Activated T-helper 17 cell treated with anti-CD3 and anti-CD28 coated beads, Interleukin-2, amount 50 U/mL, for 72 hours (primary cell): ENCODE measurements around the gene WWC2. TPM values are rescaled to one million over a fixed set of nuclear protein-coding genes. Genes with fewer than 3 reads are reported as not detected.

Source experiments
- ATAC-seq: fragments of 150-1000 bp; cut with Tn5 transposase; replicated peaks from 2 replicates; pipeline ENCODE4 v1.10.0; 2021; ENCODE audit warnings: mild to moderate bottlenecking, moderate library complexity
- H3K27ac Mint-ChIP-seq: one replicate; pipeline ENCODE4 v1.8.0; 2022; ENCODE audit warnings: mixed read lengths
- H3K27me3 Mint-ChIP-seq: one replicate; pipeline ENCODE4 v1.8.0; 2022; ENCODE audit warnings: mixed read lengths
- H3K36me3 Mint-ChIP-seq: one replicate; pipeline ENCODE4 v1.8.0; 2022; ENCODE audit warnings: low read depth, mild to moderate bottlenecking, mixed read lengths
- H3K4me1 Mint-ChIP-seq: one replicate; pipeline ENCODE4 v1.8.0; 2022; ENCODE audit warnings: mixed read lengths
- H3K4me3 Mint-ChIP-seq: one replicate; pipeline ENCODE4 v1.8.0; 2022; ENCODE audit warnings: mild to moderate bottlenecking, mixed read lengths
- H3K9me3 Mint-ChIP-seq: one replicate; pipeline ENCODE4 v1.8.0; 2022; ENCODE audit warnings: mixed read lengths
- total RNA-seq, 2 donors: library from RNA; stranded (reverse); gene quantifications; one replicate each; pipeline ENCODE4 v1.2.3, GENCODE V29; 2022

Gene WWC2
- total RNA-seq, 2 donors from 2014 or later: 0.76 to 11.9 TPM

DNA sequence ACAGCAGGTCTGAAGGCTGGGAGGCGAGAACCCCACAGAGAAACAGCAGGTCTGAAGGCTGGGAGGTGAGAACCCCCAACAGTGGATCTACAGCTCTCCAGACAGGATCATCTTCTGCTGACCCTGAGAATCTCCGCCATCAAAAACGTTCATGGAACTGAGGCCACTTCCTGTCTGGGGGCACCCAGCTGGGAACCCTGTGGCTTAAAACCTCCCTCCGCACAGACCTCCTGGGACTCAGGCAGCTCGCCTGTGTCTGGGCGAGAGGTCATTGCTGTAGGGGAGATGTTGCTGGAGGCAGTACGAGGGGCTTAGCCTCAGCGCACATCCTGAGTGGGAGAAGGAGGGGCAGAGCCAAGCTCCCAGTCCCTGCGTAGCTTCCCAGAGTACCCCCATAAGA is 238.3 kb downstream of the WWC2 start:
- Mint-ChIP-seq H3K36me3 (no peaks in the 10 kb centered on the region), H3K27ac (no peak overlapping the region), H3K9me3 (no peaks in the 10 kb centered on the region), H3K4me3 (no peak overlapping the region), H3K27me3 (peaks cover 11% of the 10 kb centered on the region), H3K4me1 (no peaks in the 10 kb centered on the region)
- no peak for ATAC-seq

DNA sequence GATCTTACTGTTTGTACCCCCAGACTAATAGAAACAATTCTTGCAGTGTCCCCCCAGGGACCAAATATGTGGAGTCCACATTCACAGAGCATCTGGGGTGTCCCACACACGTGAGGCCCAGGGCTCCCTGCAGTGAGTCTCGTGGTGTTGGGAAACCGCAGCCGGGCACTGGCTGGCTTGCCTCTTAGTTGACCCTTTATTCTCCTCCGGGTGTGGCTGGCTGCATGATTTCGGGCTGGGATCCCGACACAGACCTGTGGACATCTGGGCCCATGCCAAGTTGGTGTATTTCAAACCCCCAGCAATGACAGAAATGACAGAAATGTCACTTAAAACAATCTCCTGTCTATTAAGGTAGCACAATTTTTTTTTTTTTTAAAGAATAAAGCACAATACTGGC is 238.8 kb downstream of the WWC2 start:
- ATAC-seq: no peak
- H3K27me3 Mint-ChIP-seq: peaks cover 9% of the 10 kb centered on the region
- H3K27ac Mint-ChIP-seq: no peak overlapping the region
- H3K9me3 Mint-ChIP-seq: no peaks in the 10 kb centered on the region
- no peaks in the 10 kb centered on the region for H3K36me3 Mint-ChIP-seq
- H3K4me1 Mint-ChIP-seq: no peaks in the 10 kb centered on the region
- no peak overlapping the region for H3K4me3 Mint-ChIP-seq

DNA sequence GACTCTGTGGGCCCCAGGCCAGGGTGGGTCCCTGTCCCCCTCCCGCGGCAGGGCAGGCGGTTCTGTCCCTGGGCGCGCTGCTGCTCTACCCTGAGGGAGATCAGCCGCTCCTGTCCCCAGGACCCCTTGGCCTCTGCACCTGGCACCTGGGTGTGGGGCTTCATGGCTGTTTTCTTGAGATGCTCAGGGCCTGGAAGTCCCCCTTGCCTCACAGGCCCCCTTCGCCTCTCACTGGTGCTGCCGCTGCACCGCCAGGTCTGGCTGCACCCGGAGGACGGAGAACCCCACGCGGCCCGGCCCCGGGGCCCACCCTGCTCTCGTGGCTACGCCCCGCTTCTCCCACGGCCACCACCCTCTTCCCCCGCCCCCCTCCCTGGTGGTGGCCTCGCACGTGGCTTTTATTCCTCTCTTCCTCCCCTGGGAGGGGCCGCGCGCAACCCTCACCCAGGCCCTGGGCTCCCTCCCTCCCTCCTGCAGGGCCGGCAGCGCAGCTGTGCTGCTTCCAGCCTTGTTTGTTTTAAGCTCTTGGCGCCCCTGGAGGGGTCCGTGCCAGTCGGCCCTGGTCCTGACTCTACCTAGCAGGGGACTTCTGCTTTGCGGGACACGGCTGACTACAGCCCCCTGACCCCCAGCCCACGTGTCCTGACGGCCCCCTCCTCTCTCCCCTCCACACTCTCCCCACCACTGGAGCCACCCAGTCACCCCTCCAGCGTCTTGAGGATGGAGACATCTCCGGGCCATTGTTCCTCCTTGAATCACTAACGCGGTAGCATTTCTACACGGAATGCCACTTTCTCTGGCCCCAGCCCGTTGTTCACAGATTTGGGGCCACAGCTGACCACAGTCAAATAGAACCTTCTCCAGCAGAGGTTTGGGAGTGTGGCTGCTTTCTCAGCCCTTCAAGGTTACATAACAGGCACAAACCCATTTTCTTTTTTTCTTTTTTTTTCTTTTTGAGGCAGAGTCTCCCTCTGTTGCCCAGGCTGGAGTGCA is 243.8 kb downstream of the WWC2 start:
- Mint-ChIP-seq H3K4me1 (no peaks in the 10 kb centered on the region), H3K9me3 (no peaks in the 10 kb centered on the region), H3K4me3 (peak overlapping the region; percentile 55), H3K27me3 (peaks cover 3% of the 10 kb centered on the region), H3K27ac (no peak overlapping the region), H3K36me3 (no peaks in the 10 kb centered on the region)
- ATAC-seq: peak; percentile 40

DNA sequence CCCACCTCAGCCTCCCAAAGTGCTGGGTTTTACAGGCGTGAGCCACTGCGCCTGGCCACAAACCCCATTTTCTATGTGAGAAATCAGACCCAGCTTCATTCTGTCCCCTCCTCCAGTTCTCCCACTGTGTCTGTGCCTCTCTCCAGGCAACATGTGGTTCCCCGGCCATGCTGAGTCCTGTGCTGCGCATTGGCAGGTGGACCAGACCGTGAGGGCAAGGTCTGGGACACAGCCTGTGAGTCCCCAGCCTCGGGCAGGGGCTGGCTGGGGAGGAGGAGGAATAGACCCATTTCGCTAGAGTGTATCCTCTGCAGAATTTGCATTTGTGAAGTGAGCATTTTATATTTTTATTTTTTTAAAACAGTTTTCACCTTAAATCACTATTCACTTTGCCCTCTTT is 244.7 kb downstream of the WWC2 start:
- ATAC-seq: no peak
- no peak overlapping the region for H3K27ac Mint-ChIP-seq
- no peaks in the 10 kb centered on the region for H3K36me3 Mint-ChIP-seq
- peaks cover 3% of the 10 kb centered on the region for H3K4me1 Mint-ChIP-seq
- no peaks in the 10 kb centered on the region for H3K9me3 Mint-ChIP-seq
- H3K27me3 Mint-ChIP-seq: peaks cover 3% of the 10 kb centered on the region
- H3K4me3 Mint-ChIP-seq: no peak overlapping the region

DNA sequence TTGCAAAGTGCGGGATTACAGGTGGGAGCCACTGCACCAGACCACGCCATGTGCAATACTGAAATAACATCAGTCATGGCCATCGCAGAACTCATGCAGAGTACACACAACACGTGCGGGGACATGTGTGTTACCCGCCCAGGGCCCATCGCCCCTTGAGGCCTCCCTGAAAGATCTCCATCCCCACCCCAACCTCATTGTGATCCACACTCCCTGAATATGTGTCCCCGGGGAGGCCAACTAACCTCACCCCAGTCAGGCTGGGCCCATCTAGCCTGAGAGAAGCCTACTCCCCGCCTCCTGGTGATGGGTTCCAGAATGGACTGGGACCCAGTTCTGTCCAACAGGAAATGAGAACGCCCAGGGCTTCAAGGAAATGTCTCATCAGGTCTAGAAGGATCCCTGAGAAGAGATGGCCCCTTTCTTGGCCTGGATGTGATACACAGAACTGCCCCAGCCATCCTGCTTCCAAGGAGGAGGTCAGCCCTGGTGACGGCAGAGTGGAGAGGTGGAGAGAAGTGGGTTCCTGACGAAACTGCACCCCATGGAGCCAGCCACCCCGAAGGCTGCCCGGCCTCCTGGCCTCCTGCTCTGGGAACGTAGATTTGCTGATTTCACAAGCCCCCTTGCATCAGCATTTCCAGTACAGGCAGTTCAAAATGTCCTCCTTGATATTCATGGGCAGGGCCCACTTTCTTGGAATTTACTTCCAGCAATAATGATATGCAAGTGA is 245.6 kb downstream of the WWC2 start:
- Mint-ChIP-seq H3K27ac (no peak overlapping the region), H3K4me3 (no peak overlapping the region), H3K36me3 (no peaks in the 10 kb centered on the region), H3K9me3 (no peaks in the 10 kb centered on the region), H3K27me3 (peaks cover 3% of the 10 kb centered on the region), H3K4me1 (peaks cover 4% of the 10 kb centered on the region)
- no peak for ATAC-seq

DNA sequence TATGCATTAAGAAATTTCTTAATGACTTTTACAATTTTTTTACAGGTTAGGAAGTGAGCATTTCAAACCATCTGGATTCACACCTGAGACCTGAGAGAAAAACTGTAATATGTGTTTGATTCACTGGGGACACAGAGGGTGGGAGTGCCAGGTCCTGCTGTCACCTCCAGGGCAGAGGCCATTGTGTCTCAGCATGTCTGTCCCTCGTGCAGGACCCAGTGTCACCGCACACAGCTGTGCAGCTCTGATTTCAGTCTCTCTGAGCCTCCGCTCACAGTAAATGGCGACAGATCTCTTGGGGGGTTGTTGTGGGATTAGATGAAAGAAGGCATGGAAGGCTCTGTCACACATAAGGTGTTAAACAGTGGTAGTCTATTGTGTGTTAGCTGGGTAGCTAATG is 246.2 kb downstream of the WWC2 start:
- no peak overlapping the region for H3K27ac Mint-ChIP-seq
- no peak overlapping the region for H3K4me3 Mint-ChIP-seq
- peaks cover 3% of the 10 kb centered on the region for H3K27me3 Mint-ChIP-seq
- no peak for ATAC-seq
- H3K36me3 Mint-ChIP-seq: no peaks in the 10 kb centered on the region
- peaks cover 4% of the 10 kb centered on the region for H3K4me1 Mint-ChIP-seq
- H3K9me3 Mint-ChIP-seq: no peaks in the 10 kb centered on the region

DNA sequence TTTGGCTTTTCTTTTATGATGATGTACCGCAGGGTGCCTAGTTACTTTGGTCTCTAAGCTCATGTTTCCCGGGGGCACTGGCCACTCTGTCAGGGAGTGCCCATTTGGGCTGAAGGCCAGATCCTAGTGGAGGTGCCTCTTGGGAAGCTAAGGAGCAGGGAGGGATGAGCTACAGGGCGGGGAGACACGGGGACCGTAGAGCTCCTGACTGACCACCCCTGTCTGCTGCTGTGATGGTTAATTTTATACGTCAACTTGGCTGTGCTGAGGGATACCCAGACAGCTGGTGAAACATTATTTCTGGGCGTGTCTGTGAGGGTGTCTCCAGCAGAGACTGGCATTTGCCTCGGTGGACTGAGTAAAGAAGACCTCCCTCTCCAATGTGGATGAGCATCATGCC is 248.1 kb downstream of the WWC2 start:
- no peaks in the 10 kb centered on the region for H3K9me3 Mint-ChIP-seq
- peaks cover 9% of the 10 kb centered on the region for H3K27me3 Mint-ChIP-seq
- no peak for ATAC-seq
- no peak overlapping the region for H3K4me3 Mint-ChIP-seq
- peak overlapping the region; percentile 59 for H3K27ac Mint-ChIP-seq
- H3K36me3 Mint-ChIP-seq: no peaks in the 10 kb centered on the region
- peaks cover 4% of the 10 kb centered on the region for H3K4me1 Mint-ChIP-seq

DNA sequence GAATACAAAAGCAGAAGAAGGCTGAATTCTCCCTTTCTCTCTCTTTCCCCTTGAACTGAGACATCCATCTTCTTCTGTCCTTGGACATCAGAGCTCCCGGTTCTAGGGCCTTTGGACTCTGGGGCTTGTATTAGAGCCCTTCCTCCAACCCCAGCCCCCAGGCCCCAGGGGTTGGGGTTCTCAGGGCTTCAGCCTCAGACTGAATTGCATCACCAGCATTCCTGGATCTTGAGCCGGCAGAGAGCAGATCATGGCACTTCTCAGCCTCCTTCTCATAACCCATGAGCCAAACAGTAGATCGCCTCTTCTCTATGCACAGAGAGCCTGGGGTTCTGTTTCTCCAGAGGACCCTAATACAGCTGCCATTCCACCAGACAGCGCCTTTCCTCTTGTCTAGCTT is 248.5 kb downstream of the WWC2 start:
- Mint-ChIP-seq H3K27ac (peak overlapping the region; percentile 59), H3K36me3 (no peaks in the 10 kb centered on the region), H3K27me3 (peaks cover 9% of the 10 kb centered on the region), H3K4me1 (peaks cover 4% of the 10 kb centered on the region), H3K4me3 (no peak overlapping the region), H3K9me3 (no peaks in the 10 kb centered on the region)
- no peak for ATAC-seq

DNA sequence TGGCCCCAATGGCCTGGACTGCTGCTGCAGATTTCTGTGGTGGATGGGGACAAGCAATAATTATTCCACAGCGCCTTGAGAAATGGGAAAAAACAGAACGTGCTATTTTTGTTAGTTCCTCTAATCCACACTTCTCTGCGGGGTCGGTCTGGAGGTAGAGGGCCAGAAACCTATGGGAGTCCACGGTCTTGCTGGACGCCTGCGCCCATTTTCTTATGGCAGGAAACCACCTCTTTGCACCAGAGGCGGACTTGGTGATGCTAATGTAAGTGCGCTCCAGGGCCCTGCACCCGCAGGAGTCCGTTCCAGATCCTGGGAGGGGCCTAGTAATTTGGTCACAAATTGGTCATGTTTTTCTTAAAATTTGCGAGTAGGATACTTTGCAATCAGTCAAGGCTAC is 249.1 kb downstream of the WWC2 start:
- Mint-ChIP-seq H3K27me3 (peaks cover 9% of the 10 kb centered on the region), H3K36me3 (no peaks in the 10 kb centered on the region), H3K4me1 (peaks cover 4% of the 10 kb centered on the region), H3K4me3 (peak overlapping the region; percentile 61), H3K9me3 (no peaks in the 10 kb centered on the region), H3K27ac (no peak overlapping the region)
- no peak for ATAC-seq

DNA sequence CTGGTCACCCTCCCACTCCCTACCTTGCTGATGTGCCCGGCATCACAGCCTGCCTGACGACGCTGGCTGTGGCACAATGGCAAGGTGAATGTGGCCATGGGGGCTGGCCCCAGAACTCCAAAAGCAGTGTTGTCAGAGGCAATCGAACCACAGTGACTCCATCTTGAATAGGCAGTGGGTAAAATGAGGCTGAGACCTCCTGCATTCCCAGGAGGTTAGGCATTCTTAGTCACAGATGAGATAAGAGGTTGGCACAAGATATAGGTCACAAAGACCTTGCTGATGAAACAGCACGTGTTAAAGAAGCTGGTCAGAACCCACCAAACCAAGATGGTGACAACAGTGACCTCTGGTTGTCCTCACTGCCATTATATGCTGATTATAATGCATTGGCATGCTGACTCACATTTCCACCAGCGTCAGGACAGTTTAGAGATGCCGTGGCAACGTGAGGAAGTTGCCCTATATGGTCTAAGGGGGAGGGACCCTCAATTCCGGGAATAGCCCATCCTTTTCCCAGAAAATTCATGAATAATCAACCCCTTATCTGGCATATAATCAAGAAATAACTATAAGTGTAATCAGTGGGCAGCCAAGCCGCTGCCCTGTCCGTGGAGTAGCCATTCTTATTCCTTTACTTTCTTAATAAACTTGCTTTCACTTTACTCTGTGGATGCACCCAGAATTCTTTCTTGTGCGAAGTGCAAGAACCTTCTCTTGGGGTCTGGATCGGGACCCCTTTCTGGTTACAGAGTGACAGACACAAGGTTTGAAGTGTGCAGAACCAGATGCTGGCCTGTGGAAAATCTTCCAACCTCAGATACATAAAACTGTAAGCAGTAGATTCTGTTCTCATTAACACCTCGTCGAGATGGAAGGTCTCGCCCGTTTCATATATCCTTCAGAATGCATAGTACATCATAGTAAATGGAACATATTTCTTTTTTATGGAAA is 249.9 kb downstream of the WWC2 start:
- H3K4me1 Mint-ChIP-seq: peaks cover 4% of the 10 kb centered on the region
- H3K36me3 Mint-ChIP-seq: no peaks in the 10 kb centered on the region
- no peaks in the 10 kb centered on the region for H3K9me3 Mint-ChIP-seq
- peak overlapping the region; percentile 61 for H3K4me3 Mint-ChIP-seq
- H3K27ac Mint-ChIP-seq: peak overlapping the region; percentile 84
- H3K27me3 Mint-ChIP-seq: peaks cover 9% of the 10 kb centered on the region
- ATAC-seq: peak; percentile 95

DNA sequence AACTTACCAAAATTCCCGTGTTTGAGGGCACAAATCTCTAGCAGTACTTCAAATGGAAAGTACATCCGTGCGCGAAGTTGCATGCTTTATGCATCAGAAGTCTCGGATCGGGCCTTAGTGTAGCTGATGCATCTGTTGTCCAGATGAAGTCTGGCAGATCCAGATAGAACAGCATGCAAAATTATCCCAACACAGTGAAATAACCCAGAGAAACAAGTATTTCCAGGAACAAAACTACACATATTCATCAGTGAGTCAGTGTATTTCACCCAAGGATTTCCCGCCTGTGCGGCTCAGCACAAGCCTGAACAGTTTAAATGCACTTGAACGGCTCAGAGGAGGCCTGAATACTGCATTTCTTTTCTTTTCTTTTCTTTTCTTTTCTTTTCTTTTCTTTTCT is 250.6 kb downstream of the WWC2 start:
- peak; percentile 51 for ATAC-seq
- Mint-ChIP-seq H3K36me3 (no peaks in the 10 kb centered on the region), H3K4me1 (peaks cover 4% of the 10 kb centered on the region), H3K9me3 (no peaks in the 10 kb centered on the region), H3K27ac (peak overlapping the region; percentile 84), H3K27me3 (peaks cover 9% of the 10 kb centered on the region), H3K4me3 (peak overlapping the region; percentile 61)

DNA sequence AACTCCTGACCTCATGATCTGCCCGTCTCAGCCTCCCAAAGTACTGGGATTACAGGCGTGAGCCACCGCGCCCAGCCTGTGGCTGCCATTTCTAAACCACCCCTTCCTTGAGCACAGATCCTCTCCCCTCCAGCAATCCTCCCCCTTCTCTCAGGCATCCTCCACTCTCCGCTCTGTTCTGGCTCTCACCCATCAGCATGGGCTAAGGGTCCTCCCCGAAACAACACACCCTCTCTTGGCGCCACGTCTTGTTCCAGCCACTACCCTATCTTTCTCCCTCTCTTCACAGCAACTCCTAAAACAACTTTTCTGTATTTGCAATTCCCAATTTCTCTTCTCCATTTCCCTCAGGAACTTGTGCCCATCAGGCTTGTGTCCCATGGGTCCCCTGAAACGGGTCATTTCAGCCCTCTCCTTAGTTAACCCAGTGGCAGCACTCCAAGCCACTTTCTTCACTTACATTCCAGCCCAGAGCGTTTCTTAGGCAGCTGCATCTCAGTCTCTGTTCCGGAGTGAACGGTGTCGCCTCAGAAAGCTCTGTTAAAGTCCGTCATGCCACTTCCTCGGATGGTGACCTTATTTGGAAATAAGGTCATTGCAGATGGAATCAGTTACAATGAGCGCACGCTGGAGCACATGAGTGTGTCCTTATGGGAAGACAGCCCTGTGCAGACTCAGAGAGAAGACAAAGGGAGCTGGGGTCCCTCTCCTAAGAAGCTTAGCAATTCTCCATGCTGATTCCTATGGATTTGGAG is 251.4 kb downstream of the WWC2 start:
- Mint-ChIP-seq H3K4me1 (peaks cover 4% of the 10 kb centered on the region), H3K27ac (peak overlapping the region; percentile 18), H3K36me3 (no peaks in the 10 kb centered on the region), H3K27me3 (peaks cover 9% of the 10 kb centered on the region), H3K9me3 (no peaks in the 10 kb centered on the region), H3K4me3 (peak overlapping the region; percentile 34)
- no peak for ATAC-seq

DNA sequence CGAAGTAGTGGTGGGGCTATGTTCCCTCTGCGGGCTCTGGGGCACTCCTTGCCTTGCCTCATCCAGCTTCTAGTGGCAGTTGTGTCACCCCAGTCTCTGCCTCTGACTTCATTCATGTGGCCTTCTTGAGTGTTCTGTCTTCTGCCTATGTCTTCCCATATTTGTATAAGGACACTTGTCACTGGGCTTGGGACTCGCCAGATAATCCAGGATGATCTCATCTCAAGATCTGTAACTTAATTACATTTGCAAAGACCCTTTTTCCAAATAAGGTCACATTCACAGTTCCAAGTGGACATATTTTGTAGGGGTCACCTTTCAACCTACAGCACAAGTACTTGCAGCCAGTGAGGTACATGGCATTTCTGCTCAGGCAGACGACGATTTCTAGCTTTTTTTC is 253.5 kb downstream of the WWC2 start:
- peaks cover 12% of the 10 kb centered on the region for H3K27me3 Mint-ChIP-seq
- no peaks in the 10 kb centered on the region for H3K9me3 Mint-ChIP-seq
- H3K27ac Mint-ChIP-seq: no peak overlapping the region
- no peak overlapping the region for H3K4me3 Mint-ChIP-seq
- H3K4me1 Mint-ChIP-seq: peaks cover 4% of the 10 kb centered on the region
- ATAC-seq: no peak
- H3K36me3 Mint-ChIP-seq: no peaks in the 10 kb centered on the region
